Measurements from ENCODE around the gene AGBL4.
"Not testable (repeated sequence)": the region's sequence is repeated elsewhere in the genome, so short reads cannot be mapped to it uniquely, and the experiment has no call there.

The AGBL4 gene

GRCh38 chr1:49337251-49337650, 686.5 kb downstream of the AGBL4 start:
- POLR2A ChIA-PET (ENCODE audit: low non-redundant PET): no interaction called here
- CTCF ChIA-PET: no interaction called here
- DNase-seq (ENCODE audit: low spot score): no peak
- H3K27ac ChIP-seq: no peak overlapping the region
- TF ChIP-seq CTCF (conservative IDR thresholded peaks at IDR 0.05; ENCODE audit: low read depth): no peak

- CTCF ChIA-PET: no interaction called here
- H3K27ac ChIP-seq: no peak overlapping the region
- POLR2A ChIA-PET (ENCODE audit: low non-redundant PET): no interaction called here
- no peak for DNase-seq (ENCODE audit: low spot score)
- TF ChIP-seq CTCF (conservative IDR thresholded peaks at IDR 0.05; ENCODE audit: low read depth): no peak
Measured at GRCh38 chr1:49333906-49334305, 689.8 kb downstream of the AGBL4 start.

- CTCF ChIA-PET: no interaction called here
- POLR2A ChIA-PET (ENCODE audit: low non-redundant PET): no interaction called here
- DNase-seq (ENCODE audit: low spot score): no peak
- TF ChIP-seq CTCF (conservative IDR thresholded peaks at IDR 0.05; ENCODE audit: low read depth): no peak
- H3K27ac ChIP-seq: no peak overlapping the region
Measured at GRCh38 chr1:49331066-49331852, 692.5 kb downstream of the AGBL4 start.

DNA sequence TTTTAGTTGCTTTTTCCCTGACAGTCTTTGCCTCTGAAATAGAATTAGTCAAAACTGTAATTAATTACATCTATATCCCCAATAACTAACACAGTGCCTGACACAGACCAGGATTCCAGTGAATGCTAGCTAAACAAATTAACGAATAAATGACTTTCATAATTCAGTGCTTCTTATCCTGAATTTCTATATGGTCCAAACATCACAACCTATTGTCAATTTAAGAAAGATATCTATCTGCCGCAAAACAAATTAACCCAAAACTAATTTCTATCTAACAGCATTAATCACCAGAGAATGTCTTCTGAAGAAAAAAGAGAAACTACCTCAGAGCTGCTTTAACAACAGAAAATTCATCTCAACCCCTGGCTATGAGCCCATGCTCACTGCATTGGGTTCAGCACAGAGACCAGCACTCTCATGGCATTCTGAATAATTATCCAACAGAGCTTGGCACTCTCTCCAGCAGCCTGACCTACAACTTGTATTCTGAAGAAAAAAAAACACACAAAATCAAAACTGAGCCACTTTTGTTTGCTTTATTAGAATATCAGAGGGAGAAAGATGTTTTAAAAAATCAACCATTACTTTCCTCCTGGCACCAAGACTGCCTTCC, 699.7 kb downstream of the AGBL4 start:
- H3K27ac ChIP-seq: no peak overlapping the region
- no peak for TF ChIP-seq CTCF (conservative IDR thresholded peaks at IDR 0.05; ENCODE audit: low read depth)
- no peak for DNase-seq (ENCODE audit: low spot score)
- ChIA-PET CTCF (no interaction called here), POLR2A (ENCODE audit: low non-redundant PET) (no interaction called here)

DNA sequence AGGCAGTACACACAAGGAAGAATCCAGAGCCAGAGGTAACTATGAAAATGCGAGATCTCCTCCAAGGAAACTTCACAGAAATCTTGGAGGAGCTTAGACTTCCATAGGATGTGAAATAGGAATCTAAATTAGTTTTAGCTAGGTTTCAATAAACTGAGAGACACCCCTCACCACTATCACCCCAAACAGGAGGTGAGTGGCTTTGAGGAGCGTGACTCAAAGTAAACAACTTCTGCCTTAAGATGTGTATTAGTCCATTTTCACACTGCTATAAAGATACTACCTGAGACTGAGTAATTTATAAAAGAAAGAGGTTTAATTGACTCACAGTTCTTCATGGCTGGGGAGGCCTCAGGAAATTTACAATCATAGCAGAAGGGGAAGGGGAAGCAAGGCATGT, 703.3 kb downstream of the AGBL4 start:
- DNase-seq (ENCODE audit: low spot score); CTCF ChIA-PET; H3K27ac ChIP-seq; POLR2A ChIA-PET (ENCODE audit: low non-redundant PET): not testable (repeated sequence)

DNA sequence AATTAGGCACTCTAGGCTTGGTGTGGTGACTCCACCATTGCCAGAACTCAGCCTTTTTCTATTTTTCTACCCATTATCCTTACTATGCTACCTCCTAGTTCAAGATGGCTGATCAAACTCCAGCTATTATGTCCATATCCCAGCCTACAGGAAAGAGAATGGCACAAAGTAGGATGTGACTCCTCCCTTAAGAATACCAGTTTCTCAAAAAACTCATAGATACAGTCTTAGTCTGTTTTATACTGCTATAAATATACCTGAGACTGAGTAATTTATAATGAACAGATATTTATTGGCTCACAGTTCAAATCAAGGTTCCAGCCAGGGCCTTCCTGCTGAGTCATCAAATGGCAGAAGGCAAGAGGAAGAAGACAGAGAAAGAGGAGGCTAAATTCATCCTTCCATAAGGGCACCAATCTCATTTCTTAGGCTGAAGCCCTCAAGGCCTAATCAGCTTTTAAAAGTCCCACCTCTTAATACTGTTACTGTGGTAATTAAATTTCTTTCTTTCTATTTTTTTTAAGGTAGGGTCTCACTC, 704.3 kb downstream of the AGBL4 start:
- DNase-seq (ENCODE audit: low spot score): no peak
- POLR2A ChIA-PET (ENCODE audit: low non-redundant PET): no interaction called here
- H3K27ac ChIP-seq: no peak overlapping the region
- no peak for TF ChIP-seq CTCF (conservative IDR thresholded peaks at IDR 0.05; ENCODE audit: low read depth)
- CTCF ChIA-PET: no interaction called here

- TF ChIP-seq CTCF (conservative IDR thresholded peaks at IDR 0.05; ENCODE audit: low read depth): no peak
- CTCF ChIA-PET: no interaction called here
- POLR2A ChIA-PET (ENCODE audit: low non-redundant PET): no interaction called here
- H3K27ac ChIP-seq: no peak overlapping the region
- DNase-seq (ENCODE audit: low spot score): no peak
Measured at GRCh38 chr1:49318218-49318617, 705.5 kb downstream of the AGBL4 start.

Measured in RWPE1 (cell line).